SK-N-SH (cell line): Measurements from ENCODE around the gene SURF1. TPM values are rescaled to one million over a fixed set of nuclear protein-coding genes. Genes with fewer than 3 reads are reported as not detected.

Experiments
- CTCF ChIA-PET: fragments of 300-600, 350-600 bp; formaldehyde crosslinking; extraction: SDS; loops from one replicate; lab custom pipeline; 2021; lab: Yijun Ruan, JAX
- POLR2A ChIA-PET: fragments of 350-600 bp; sonication (Branson Sonifier 250); formaldehyde crosslinking; extraction: SDS; loops from one replicate; lab custom pipeline; 2020; ENCODE audit warnings: antibody characterized with exemption, inconsistent platforms; lab: Yijun Ruan, JAX
- DNase-seq: peaks from one replicate; pipeline ENCODE4 v3.0.0; 2012
- H2AFZ ChIP-seq: fragments of 200-600 bp; sonication (generic); 2 replicates; pipeline ENCODE4 v1.8.1; 2016; ENCODE audit warnings: antibody characterized with exemption, mild to moderate bottlenecking, low read depth
- H3F3A ChIP-seq: fragments of 200-600 bp; sonication (generic); replicated peaks from 2 replicates; pipeline ENCODE3; 2016; ENCODE audit warnings: antibody characterized with exemption, mild to moderate bottlenecking; ENCODE audit not compliant: insufficient read depth
- H3K27ac ChIP-seq, 2 experiments: fragments of 200-500 bp in 1 of 2; fragments of 200-600 bp in 1 of 2; sonication (Bioruptor generic) in 1 of 2; sonication (generic), shearing (Covaris generic) in 1 of 2; 2 replicates each; pipeline versions ENCODE4 v1.5.1 to v1.6.1; 2014 to 2016; ENCODE audit warnings: low read depth in 2 of 2, inconsistent platforms in 1 of 2, low read length in 1 of 2, mild to moderate bottlenecking in 1 of 2, mixed read lengths in 1 of 2
- H3K27me3 ChIP-seq: fragments of 200-600 bp; sonication (generic), shearing (Covaris generic); 2 replicates; pipeline ENCODE4 v1.6.1; 2016; ENCODE audit warnings: mixed run types; ENCODE audit not compliant: insufficient read depth
- H3K36me3 ChIP-seq, 2 experiments: fragments of 200-500 bp in 1 of 2; fragments of 200-600 bp in 1 of 2; sonication (Bioruptor generic) in 1 of 2; sonication (generic) in 1 of 2; replicated peaks in 1 of 2; 2 replicates each; pipeline versions ENCODE3 to v1.5.1; 2014 to 2016; ENCODE audit warnings: low read length in 1 of 2, mild to moderate bottlenecking in 1 of 2; ENCODE audit not compliant: insufficient read depth in 2 of 2, control insufficient read depth in 1 of 2
- H3K4me1 ChIP-seq, 2 experiments: fragments of 200-500 bp in 1 of 2; fragments of 200-600 bp in 1 of 2; sonication (Bioruptor generic) in 1 of 2; sonication (generic), shearing (Covaris generic) in 1 of 2; 2 replicates each; pipeline versions ENCODE4 v1.5.1 to v1.6.1; 2014 to 2016; ENCODE audit warnings: low read depth in 1 of 2, low read length in 1 of 2, mixed run types in 1 of 2; ENCODE audit not compliant: insufficient read depth in 2 of 2, control insufficient read depth in 1 of 2
- H3K4me2 ChIP-seq: fragments of 200-600 bp; sonication (generic), shearing (Covaris generic); 2 replicates; pipeline ENCODE4 v1.6.1; 2017; ENCODE audit warnings: mixed run types
- H3K4me3 ChIP-seq, 2 experiments: fragments of 200-500 bp in 1 of 2; fragments of 200-600 bp in 1 of 2; sonication (Bioruptor generic) in 1 of 2; sonication (generic), shearing (Covaris generic) in 1 of 2; 2 replicates each; pipeline versions ENCODE4 v1.5.1 to v1.8.1; 2014 to 2016; ENCODE audit warnings: low read depth in 2 of 2, inconsistent platforms in 1 of 2, low read length in 1 of 2, mild to moderate bottlenecking in 1 of 2, mixed read lengths in 1 of 2, moderate library complexity in 1 of 2
- H3K79me2 ChIP-seq: fragments of 200-600 bp; sonication (generic); 2 replicates; pipeline ENCODE4 v1.8.1; 2017; ENCODE audit warnings: mild to moderate bottlenecking; ENCODE audit not compliant: insufficient read depth
- H3K9ac ChIP-seq: fragments of 200-600 bp; sonication (generic); 2 replicates; pipeline ENCODE4 v1.6.1; 2017; ENCODE audit warnings: mixed run types
- H3K9me2 ChIP-seq: fragments of 200-600 bp; sonication (generic); 2 replicates; pipeline ENCODE4 v1.6.1; 2017; ENCODE audit warnings: mixed run types
- H3K9me3 ChIP-seq: fragments of 200-600 bp; sonication (generic); 2 replicates; pipeline ENCODE4 v1.6.1; 2017; ENCODE audit warnings: mixed run types, mild to moderate bottlenecking, moderate library complexity
- H4K20me1 ChIP-seq: fragments of 200-600 bp; sonication (generic); 2 replicates; pipeline ENCODE4 v1.6.1; 2017; ENCODE audit warnings: mild to moderate bottlenecking, mixed run types; ENCODE audit not compliant: insufficient read depth
- CHD2 ChIP-seq: fragments of 150-350 bp; IDR thresholded peaks from 2 replicates; pipeline ENCODE4 v1.6.1; 2018; ENCODE audit warnings: low read length; ENCODE audit not compliant: partially characterized antibody
- CTCF ChIP-seq: fragments of 200-600 bp; sonication (generic); IDR thresholded peaks from 2 replicates; pipeline ENCODE4 v1.6.1; 2017; ENCODE audit warnings: antibody characterized with exemption, mild to moderate bottlenecking, moderate library complexity
- ELF1 ChIP-seq: IDR thresholded peaks from 2 replicates; pipeline ENCODE4 v1.4.0; 2012
- EZH2phosphoT487 ChIP-seq: fragments of 200-600 bp; sonication (generic); IDR thresholded peaks from 2 replicates; pipeline ENCODE4 v1.6.1; 2017; ENCODE audit warnings: low read depth, mixed run types, mild to moderate bottlenecking, antibody characterized with exemption, moderate library complexity, borderline replicate concordance
- FOSL2 ChIP-seq: IDR thresholded peaks from 2 replicates; pipeline ENCODE4 v1.4.0; 2012; ENCODE audit warnings: low read depth, mild to moderate bottlenecking, moderate library complexity, borderline replicate concordance
- FOXJ3 ChIP-seq: sonication (generic); formaldehyde crosslinking; IDR thresholded peaks from 2 replicates; pipeline ENCODE4 v1.5.1; 2020; ENCODE audit warnings: mild to moderate bottlenecking, missing genetic modification reagents
- FOXM1 ChIP-seq: IDR thresholded peaks from 2 replicates; pipeline ENCODE4 v1.4.0; 2012; ENCODE audit warnings: low read depth, mild to moderate bottlenecking
- GABPA ChIP-seq: IDR thresholded peaks from 2 replicates; pipeline ENCODE4 v1.4.0; 2012; ENCODE audit warnings: low read depth, mild to moderate bottlenecking
- MEF2A ChIP-seq: IDR thresholded peaks from 2 replicates; pipeline ENCODE4 v1.4.0; 2012; ENCODE audit warnings: low read depth, borderline replicate concordance
- NFIC ChIP-seq: IDR thresholded peaks from 2 replicates; pipeline ENCODE4 v1.4.0; 2012; ENCODE audit warnings: borderline replicate concordance
- RAD21 ChIP-seq: IDR thresholded peaks from 2 replicates; pipeline ENCODE4 v1.6.1; 2012; ENCODE audit warnings: mild to moderate bottlenecking, low read length
- REST ChIP-seq: IDR thresholded peaks from 2 replicates; pipeline ENCODE4 v1.6.1; 2012; ENCODE audit warnings: mild to moderate bottlenecking, low read depth, low read length, moderate library complexity
- RFX5 ChIP-seq: IDR thresholded peaks from 2 replicates; pipeline ENCODE4 v1.6.1; 2012; ENCODE audit warnings: mild to moderate bottlenecking, improper control_type of control experiment, low read length
- SMC3 ChIP-seq: IDR thresholded peaks from 2 replicates; pipeline ENCODE4 v1.6.1; 2012; ENCODE audit warnings: low read depth, low read length, improper control_type of control experiment
- TAF1 ChIP-seq: IDR thresholded peaks from 2 replicates; pipeline ENCODE4 v1.6.1; 2012; ENCODE audit warnings: low read depth, mild to moderate bottlenecking, low read length, moderate library complexity, borderline replicate concordance
- TCF12 ChIP-seq: IDR thresholded peaks from 2 replicates; pipeline ENCODE4 v1.4.0; 2012
- YY1 ChIP-seq: IDR thresholded peaks from 2 replicates; pipeline ENCODE4 v1.4.0; 2012; ENCODE audit warnings: low read depth, mild to moderate bottlenecking
- ZBTB33 ChIP-seq: IDR thresholded peaks from 2 replicates; pipeline ENCODE4 v1.4.0; 2012; ENCODE audit warnings: low read depth, borderline replicate concordance
- WGBS: methylation state at CpG from one replicate; pipeline ENCODE4 v1.1.6; 2017; ENCODE audit warnings: low lambda C conversion rate; 5-methylcytosine and 5-hydroxymethylcytosine counted together
- polyA plus RNA-seq, 3 experiments: library from polyadenylated mRNA; depleted of rRNA; stranded (reverse); fragments of >200 nt; gene quantifications; 2 replicates each; pipeline ENCODE4 v1.2.3, GENCODE V29; 2012
- TF ChIP-seq, protein P1 (sequence below): IDR thresholded peaks from 2 replicates; pipeline ENCODE4; 2012

SURF1 gene
- polyA plus RNA-seq, 1 of the 3 experiments (the other 2 are of a cell fraction): 103 TPM

DNA sequence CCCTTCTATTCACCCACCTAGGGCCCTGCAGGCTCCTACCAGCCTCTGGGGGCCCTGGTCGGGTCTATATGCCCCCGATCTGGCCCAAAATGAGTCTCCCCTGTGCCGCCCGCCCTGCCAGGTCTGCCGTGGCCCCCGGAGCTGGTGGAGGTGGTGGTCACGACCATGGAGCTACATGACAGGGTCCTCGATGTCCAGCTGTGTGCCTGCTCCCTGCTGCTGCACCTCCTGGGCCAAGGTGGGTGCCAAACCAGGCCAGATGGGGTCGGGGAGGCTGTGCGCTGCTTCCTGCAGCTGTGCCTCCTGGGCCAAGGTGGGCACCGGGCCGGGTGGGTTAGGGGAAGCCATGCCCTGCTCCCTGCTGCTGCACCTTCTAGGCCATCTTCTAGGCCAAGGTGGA is 44.0 kb upstream of the SURF1 start:
- H3F3A ChIP-seq: no peaks in the 10 kb centered on the region
- H3K9me2 ChIP-seq: no peaks in the 10 kb centered on the region
- no peak overlapping the region for H3K27ac ChIP-seq
- no peak overlapping the region for H2AFZ ChIP-seq
- no peak overlapping the region for H3K4me2 ChIP-seq
- H3K9me3 ChIP-seq: no peaks in the 10 kb centered on the region
- no peaks in the 10 kb centered on the region for H3K4me1 ChIP-seq
- no peak overlapping the region for H3K9ac ChIP-seq
- H3K36me3 ChIP-seq: peaks cover 6 to 13% of the 10 kb centered on the region in 2 experiments
- 75% methylated on average over 6 of the region's 12 CpGs for WGBS
- TF ChIP-seq FOXJ3 (CRISPR knock-in tag): no peak
- TF ChIP-seq TCF12: no peak
- no peak for TF ChIP-seq FOSL2
- no peak for TF ChIP-seq SMC3
- TF ChIP-seq, protein P1, sequence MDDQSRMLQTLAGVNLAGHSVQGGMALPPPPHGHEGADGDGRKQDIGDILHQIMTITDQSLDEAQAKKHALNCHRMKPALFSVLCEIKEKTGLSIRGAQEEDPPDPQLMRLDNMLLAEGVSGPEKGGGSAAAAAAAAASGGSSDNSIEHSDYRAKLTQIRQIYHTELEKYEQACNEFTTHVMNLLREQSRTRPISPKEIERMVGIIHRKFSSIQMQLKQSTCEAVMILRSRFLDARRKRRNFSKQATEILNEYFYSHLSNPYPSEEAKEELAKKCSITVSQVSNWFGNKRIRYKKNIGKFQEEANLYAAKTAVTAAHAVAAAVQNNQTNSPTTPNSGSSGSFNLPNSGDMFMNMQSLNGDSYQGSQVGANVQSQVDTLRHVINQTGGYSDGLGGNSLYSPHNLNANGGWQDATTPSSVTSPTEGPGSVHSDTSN: no peak
- TF ChIP-seq FOXM1: no peak
- TF ChIP-seq EZH2phosphoT487: no peak
- TF ChIP-seq CHD2: no peak
- no peak for TF ChIP-seq CTCF
- TF ChIP-seq GABPA: no peak
- no peak for TF ChIP-seq ELF1
- no peak for TF ChIP-seq NFIC
- TF ChIP-seq ZBTB33: no peak
- TF ChIP-seq RAD21: no peak
- TF ChIP-seq REST: no peak
- no peak for TF ChIP-seq MEF2A
- TF ChIP-seq RFX5: no peak
- TF ChIP-seq TAF1: no peak
- TF ChIP-seq YY1: no peak
- H3K4me3 ChIP-seq: no peak overlapping the region
- no peaks in the 10 kb centered on the region for H3K27me3 ChIP-seq
- H4K20me1 ChIP-seq: no peaks in the 10 kb centered on the region
- DNase-seq: no peak
- ChIA-PET POLR2A (no interaction called here), CTCF (interaction anchor here (1.3 kb wide), 1 partner anchor 86 kb away, joined by 7 read pairs; no protein-coding TSS in a partner anchor)
- no peaks in the 10 kb centered on the region for H3K79me2 ChIP-seq
